Measurements from ENCODE around the gene ARID1B.

DNA sequence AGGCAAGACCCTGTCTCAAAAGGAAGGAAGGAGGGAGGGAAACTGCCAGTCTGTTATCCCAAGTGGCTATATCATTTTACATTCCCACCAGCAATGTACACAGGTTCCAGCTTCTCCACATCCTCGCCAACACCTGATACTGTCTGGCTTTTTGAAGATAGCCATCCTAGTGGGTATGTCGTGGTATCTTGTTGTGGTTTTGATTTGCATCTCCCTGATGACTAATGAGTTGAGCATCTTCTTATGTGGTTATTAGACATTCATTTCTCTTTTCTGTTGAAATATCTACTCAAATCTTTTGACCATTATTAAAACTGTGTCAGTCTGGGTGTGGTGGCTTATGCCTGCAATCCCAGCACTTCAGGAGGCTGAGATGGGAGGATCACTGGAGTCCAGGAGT is 47.9 kb upstream of the ARID1B start:
- no peak for TF ChIP-seq EZH2 (IDR thresholded peaks at IDR 0.05; ENCODE audit: low read depth)
- TF ChIP-seq, protein P1, sequence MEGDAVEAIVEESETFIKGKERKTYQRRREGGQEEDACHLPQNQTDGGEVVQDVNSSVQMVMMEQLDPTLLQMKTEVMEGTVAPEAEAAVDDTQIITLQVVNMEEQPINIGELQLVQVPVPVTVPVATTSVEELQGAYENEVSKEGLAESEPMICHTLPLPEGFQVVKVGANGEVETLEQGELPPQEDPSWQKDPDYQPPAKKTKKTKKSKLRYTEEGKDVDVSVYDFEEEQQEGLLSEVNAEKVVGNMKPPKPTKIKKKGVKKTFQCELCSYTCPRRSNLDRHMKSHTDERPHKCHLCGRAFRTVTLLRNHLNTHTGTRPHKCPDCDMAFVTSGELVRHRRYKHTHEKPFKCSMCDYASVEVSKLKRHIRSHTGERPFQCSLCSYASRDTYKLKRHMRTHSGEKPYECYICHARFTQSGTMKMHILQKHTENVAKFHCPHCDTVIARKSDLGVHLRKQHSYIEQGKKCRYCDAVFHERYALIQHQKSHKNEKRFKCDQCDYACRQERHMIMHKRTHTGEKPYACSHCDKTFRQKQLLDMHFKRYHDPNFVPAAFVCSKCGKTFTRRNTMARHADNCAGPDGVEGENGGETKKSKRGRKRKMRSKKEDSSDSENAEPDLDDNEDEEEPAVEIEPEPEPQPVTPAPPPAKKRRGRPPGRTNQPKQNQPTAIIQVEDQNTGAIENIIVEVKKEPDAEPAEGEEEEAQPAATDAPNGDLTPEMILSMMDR (conservative IDR thresholded peaks at IDR 0.05): no peak

Measured in PC-9 (cell line).